Activated CD8-positive, alpha-beta memory T cell treated with anti-CD3 and anti-CD28 coated beads, Interleukin-2, amount 50 U/mL, for 48 hours (primary cell): ENCODE measurements around the gene NDUFA12.
A peak's percentile ranks its signal among the peaks of the same experiment; 100 is the strongest.
"Not testable (repeated sequence)": the region's sequence is repeated elsewhere in the genome, so short reads cannot be mapped to it uniquely, and the experiment has no call there.

ENCODE experiments used
- DNase-seq: peaks from one replicate; pipeline ENCODE4 v3.0.0-alpha.2; 2020

Gene NDUFA12

DNA sequence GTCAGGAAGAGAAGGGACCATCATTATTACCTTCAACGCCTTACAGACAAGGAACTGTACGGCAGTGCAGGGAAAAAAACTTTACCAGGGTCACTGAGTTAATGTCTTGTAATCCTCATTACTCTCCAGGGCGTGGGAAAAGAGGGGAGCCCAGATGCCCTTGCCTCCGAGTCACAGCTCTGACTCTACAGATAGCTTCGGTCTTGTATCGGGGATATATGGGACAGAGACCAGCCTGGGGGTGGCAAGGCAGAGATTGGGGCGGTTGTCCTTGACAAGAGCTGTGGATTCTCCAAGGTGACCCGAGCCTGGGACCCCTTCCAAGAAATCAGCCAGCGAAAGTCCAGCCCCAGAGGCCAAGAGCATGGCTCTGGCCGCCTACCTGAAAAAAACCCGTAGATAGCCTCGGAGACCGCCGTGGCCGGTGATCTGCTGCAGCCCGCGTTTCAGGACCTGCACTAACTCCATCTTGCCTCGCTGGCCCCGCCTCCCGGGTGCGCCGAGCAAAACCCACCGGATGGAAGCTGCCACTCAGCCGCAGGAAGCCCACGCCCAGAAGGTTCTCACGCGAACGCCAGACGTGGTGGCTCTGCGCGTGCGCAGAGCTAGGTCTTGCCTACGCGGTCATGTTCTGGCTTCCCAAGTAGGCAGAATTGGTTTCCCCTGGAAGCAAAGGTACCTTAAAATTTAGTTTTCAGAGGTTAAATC lies at the start of gene NDUFA12:
Gene NDUFA12 (minus strand): TSS at position 485 of the 708 bp plus-strand sequence. CDS start 17 bp downstream, at position 468.
- DNase-seq: peak; percentile 96

GRCh38 chr12:95051241-95051640 lies 47.7 kb upstream of the NDUFA12 start:
- no peak for DNase-seq

DNA sequence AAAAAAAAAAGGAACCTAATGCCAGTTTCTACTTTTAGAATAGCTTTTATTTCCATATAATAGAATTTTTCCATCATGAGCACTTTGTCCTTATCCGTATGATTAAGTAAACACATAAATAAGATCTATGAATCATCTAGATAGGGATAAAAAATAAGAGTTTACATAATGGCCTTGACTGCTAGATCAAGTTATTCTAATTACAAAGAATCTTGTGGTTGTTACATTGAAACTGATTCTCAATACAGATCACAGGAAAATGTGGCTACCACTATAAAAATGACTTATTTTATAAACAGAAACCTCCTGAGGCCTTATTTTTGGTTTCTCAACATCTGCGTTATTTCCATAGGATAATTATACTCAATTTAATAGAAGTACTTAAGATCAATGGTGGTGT lies 34.4 kb upstream of the NDUFA12 start:
- DNase-seq: no peak

DNA sequence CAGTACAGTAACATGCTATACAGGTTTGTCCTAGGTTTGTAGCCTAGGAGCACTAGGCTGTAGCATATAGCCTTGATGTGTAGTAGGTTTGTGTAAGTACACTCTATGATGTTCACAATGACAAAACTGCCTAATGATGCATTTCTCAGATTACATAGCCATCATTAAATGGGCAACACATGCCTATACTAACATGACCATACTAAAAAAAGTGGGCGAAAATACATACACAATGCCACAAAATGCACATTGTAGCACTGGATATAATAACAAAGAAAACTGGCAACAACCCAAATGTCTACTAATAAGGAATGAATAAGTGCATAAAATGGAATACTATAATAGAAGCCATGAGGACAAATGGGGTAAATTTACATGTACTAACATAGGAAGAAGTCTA lies 31.3 kb upstream of the NDUFA12 start:
- DNase-seq: no peak

- DNase-seq: no peak
These were observed 19.0 kb upstream of the NDUFA12 start for GRCh38 chr12:95022477-95022876.

DNA sequence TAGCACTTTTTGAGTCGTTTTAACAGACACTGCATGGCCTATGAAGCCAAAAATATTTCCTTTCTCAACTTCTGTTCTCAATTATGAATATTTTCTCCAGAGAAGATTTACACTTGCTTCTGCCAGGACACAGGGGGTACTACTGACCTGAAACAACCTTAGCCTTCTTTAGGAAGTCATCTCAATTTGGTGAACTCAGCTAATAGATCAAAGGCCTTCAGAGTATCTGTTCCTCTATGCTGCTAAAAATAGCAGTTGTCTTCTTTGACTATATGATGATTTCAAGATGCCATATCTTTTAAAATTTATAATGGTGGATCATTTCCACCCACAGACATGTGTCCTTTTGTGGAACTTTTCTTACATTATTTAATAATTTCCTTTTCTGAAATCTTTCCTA lies 14.0 kb upstream of the NDUFA12 start:
- DNase-seq: no peak

- DNase-seq: no peak
These were observed 12.6 kb upstream of the NDUFA12 start for GRCh38 chr12:95016120-95016519.

GRCh38 chr12:95014554-95014953 lies 11.1 kb upstream of the NDUFA12 start:
- DNase-seq: no peak

DNA sequence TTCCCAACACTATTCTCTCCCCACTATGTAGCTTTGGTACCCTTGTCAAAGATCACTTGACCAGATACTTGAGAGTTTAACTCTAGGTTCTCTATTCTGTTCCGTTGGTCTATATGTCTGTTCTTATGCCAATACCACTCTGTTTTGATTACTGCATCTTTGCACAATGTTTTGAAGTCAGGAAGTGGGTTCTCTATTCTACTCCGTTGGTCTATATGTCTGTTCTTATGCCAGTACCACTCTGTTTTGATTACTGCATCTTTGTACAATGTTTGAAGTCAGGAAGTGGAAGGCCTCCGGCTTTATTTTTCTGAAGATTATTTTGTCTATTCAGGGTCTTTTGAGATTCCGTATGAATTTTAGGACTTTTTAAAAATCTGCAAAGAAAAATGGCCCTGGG lies 2.7 kb upstream of the NDUFA12 start:
- no peak for DNase-seq

DNA sequence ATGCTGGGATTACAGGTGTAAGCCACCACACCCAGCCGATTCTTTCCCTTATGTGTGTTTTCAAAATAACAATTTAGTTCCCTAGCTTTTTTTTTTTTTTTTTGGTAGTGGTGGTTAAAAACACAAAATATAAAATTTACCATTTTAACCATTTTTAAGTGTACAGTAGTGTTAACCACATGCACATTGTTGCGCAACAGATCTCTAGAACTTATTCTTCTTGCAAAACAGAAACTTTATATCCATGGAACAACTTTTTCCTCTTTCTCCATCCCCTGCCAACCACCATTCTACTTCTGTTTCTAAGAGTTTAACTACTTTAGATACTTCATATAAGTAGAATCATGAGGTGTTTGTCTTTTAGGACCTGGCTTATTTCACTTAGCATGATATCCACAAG lies 1.1 kb upstream of the NDUFA12 start:
- DNase-seq: no peak

GRCh38 chr12:95003921-95004272 lies 400 bp upstream of the NDUFA12 start:
- no peak for DNase-seq

GRCh38 chr12:95002754-95003153 lies 743 bp downstream of the NDUFA12 start:
- DNase-seq: no peak

- no peak for DNase-seq
These were observed 5.2 kb downstream of the NDUFA12 start for GRCh38 chr12:94998326-94998725.

DNA sequence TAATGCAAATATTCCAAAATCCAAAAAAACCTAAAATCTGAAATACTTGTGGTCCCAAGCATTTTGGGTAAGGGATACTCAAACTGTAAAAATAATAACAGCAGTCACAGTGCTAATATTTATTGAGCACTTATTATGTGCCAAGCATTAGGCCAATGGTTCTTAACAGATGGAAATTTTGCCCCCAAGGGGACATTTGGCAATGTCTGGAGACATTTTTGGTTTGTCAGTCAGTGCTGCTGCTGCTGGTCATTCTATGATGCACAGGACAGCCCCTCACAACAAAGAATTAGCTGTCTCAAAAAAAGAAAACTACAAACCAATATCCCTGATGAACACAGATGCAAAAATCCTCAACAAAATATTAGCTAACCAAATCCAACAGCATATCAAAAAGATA lies 5.8 kb downstream of the NDUFA12 start:
- no peak for DNase-seq

DNA sequence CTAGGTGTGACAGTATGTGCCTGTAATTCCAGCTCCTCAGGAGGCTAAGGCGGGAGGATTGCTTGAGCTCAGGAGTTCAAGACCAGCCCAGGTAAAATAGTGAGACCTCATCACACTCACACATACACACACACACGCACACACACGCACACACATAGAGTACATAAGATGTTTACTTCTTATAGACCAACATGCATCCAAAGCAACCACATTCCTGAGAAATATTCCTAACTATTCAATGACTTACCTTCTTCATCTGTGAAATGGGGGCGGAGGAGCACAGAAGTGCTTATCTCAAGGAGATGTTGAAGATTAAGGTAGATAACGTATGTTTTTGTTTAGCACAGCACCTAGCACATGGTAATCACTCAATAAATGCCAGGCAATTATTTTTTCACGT lies 6.4 kb downstream of the NDUFA12 start:
- no peak for DNase-seq

DNA sequence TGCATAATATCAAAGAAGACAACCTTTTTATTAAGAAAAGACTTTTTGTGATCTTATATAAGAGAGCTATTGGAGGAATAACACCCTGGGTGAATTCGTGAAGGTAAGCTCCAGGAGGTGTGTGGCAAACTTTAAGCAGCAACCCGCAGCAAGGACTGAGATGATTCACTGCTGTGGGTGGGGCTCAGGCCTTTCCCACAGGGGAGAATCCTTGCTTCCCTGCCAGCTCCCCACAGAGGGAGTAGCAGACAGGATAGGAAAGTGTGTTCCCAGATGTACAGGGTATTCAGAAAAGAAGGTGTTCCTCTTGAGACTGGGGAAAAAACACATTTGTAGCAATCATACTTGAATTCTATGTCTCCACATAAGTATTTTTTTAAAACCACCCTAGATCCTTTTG lies 9.2 kb downstream of the NDUFA12 start:
- DNase-seq: no peak

DNA sequence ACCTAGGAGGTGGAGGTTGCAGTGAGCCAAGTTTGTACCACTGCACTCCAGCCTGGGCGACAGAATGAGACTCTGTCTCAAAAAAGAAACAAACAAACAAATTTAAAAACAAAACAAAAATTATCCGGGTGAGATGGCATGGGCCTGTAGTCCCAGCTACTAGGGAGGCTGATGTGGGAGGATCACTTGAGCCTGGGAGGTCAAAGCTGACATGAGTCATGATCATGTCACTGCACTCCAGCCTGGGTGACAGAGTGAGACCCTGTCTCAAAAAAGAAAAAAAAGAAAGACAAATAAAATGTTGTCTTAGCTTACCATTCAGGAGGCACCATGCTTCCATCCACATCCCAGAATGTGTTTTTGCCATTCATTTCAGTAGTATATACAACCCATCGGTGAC lies 9.6 kb downstream of the NDUFA12 start:
- not testable (repeated sequence) for DNase-seq

DNA sequence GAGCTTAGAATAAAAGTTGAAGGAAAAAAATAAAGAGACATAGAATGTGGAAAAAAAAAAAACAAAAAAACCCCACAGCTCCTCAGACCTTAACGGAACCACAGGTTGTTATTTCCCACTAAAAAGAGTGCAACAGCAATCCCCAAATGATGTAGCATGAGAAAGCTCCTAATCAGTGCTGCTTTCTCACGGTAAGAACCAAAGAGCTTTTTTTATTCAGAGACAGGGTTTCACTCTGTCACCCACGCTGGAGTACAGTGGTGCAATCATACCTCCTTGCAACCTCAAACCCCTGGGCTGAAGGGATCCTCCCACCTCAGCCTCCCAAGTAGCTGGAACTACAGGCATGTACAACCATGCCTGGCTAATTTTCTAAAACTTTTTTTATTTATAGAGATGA lies 13.3 kb downstream of the NDUFA12 start:
- no peak for DNase-seq

DNA sequence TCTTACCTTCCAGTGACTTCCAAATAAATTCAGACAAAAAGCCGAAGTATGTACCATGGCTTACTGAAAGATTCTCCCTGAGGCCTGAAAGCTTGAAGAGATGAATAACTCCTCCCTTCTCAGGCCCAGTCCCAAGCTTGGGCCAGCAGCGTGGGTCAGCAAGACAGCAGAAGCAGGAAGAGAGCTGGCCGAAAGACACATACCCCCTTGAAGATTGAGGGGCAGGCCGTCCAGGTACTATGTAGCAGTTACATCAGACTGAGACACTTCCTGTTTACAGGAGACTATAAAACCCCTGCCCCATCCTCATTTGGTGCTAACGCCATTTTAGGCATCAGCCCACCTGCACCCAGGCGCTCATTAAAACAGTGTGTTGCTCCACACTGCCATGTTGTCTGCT lies 15.0 kb downstream of the NDUFA12 start:
- no peak for DNase-seq

DNA sequence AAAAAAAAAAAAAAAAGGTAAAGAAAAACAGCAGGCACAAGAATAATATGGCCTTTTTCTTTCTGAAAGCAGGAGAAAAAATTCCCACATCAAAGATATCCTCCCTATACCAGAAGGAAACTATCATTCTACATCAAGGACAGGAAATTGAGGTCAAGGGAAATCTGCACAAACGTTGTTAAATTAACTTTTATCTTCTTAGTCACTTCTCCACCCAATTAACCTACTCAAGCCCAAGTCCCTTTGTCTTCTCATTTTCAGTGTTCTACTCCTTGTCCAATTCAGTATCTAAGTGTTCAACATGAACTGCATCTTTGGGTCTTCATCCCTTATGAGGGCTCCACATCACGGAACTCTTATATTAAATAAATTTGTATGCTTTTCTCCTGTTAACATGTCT lies 15.7 kb downstream of the NDUFA12 start:
- DNase-seq: no peak

DNA sequence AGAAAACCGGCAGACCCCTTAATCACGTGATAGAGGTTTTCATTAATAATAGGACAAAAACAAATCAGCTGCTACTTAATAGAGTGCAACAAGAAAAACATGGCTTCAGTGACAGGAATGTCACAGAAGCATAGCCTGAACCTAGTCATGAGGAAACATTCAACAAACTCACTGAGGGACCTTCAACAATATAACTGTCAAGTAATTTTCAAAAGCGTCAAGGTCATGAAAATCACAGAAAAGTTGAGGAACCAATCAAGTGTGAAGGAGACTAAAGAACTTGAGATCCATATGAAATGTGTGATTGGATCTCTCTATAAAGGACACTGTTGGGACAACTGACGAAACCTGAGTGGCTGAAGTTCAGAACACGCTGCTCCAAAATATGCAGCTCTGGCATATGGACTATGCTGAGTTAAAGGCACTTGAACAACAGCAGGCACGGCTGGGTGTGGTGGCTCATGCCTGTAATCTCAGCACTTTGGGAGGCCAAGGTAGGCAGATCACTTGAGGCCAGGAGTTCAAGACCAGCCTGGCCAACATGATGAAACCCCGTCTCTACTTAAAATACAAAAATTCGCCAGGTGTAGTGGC lies 16.3 kb downstream of the NDUFA12 start:
- DNase-seq: no peak

DNA sequence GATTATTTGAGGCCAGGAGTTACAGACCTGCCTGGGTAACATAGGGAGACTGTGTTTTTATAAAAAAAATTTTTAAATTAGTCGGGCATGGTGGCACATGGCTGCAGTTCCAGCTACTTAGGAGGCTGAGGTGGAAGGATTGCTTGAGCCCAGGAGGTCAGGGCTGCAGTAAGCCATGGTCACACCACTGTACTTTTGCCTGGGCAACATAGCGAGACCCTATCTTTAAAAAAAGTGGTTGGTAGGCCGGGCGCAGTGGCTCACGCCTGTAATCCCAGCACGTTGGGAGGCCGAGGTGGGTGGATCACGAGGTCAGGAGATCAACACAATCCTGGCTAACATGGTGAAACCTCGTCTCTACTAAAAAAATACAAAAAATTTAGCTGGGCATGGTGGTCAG lies 18.4 kb downstream of the NDUFA12 start:
- DNase-seq: not testable (repeated sequence)

GRCh38 chr12:94983321-94983720 lies 20.2 kb downstream of the NDUFA12 start:
- DNase-seq: no peak

- no peak for DNase-seq
These were observed 21.0 kb downstream of the NDUFA12 start for GRCh38 chr12:94982456-94982855.

DNA sequence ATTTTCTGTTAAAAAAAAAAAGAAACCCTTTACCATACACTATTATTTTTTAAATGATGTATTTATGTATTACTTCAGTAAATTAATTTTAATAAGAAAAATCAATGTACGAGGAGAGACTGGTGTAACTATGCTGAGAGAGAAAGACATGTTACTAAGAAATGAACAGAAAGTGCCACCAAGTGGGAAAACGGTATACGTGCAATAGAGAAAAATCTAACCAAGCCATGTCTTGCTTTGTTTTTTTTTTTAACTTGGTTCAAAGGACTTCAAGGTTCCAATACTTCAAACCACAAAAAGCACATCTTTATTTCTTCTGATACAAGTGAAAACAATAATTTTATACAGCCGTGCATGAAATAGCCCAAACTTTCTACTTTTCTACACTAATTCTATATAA lies 22.9 kb downstream of the NDUFA12 start:
- DNase-seq: no peak
